ENCODE measurements around the gene ID4.

GRCh38 chr6:19788686-19789085, 48.5 kb upstream of the ID4 start:
- TF ChIP-seq, protein P1, sequence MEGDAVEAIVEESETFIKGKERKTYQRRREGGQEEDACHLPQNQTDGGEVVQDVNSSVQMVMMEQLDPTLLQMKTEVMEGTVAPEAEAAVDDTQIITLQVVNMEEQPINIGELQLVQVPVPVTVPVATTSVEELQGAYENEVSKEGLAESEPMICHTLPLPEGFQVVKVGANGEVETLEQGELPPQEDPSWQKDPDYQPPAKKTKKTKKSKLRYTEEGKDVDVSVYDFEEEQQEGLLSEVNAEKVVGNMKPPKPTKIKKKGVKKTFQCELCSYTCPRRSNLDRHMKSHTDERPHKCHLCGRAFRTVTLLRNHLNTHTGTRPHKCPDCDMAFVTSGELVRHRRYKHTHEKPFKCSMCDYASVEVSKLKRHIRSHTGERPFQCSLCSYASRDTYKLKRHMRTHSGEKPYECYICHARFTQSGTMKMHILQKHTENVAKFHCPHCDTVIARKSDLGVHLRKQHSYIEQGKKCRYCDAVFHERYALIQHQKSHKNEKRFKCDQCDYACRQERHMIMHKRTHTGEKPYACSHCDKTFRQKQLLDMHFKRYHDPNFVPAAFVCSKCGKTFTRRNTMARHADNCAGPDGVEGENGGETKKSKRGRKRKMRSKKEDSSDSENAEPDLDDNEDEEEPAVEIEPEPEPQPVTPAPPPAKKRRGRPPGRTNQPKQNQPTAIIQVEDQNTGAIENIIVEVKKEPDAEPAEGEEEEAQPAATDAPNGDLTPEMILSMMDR (conservative IDR thresholded peaks at IDR 0.05; ENCODE audit: low read depth, low read length), result no peak
- TF ChIP-seq RAD21 (IDR thresholded peaks at IDR 0.05; ENCODE audit: low read length), result no peak
- no peak for TF ChIP-seq USF2 (IDR thresholded peaks at IDR 0.05; ENCODE audit: low read depth, low read length)
- no peak for TF ChIP-seq POLR2A (IDR thresholded peaks at IDR 0.05; ENCODE audit: low read depth, low read length)
- no peak for TF ChIP-seq CEBPB (IDR thresholded peaks at IDR 0.05; ENCODE audit: low read depth, low read length)
- TF ChIP-seq FOS (IDR thresholded peaks at IDR 0.05; ENCODE audit: low read depth, low read length), result no peak
- TF ChIP-seq SMC3 (IDR thresholded peaks at IDR 0.05; ENCODE audit: low read depth, low read length), result no peak
- no peak for TF ChIP-seq RFX5 (IDR thresholded peaks at IDR 0.05; ENCODE audit: low read depth, low read length)
- TF ChIP-seq CHD1 (IDR thresholded peaks at IDR 0.05; ENCODE audit: low read depth, low read length), result no peak
- TF ChIP-seq BHLHE40 (IDR thresholded peaks at IDR 0.05; ENCODE audit: low read depth, low read length), result no peak
